Stromal cell of bone marrow (primary cell): ENCODE data around the gene MRTFB.

Source experiments
- DNase-seq: peaks from one replicate; pipeline ENCODE4 v3.0.0-alpha.2; 2012; ENCODE audit warnings: low read depth

MRTFB gene

DNA sequence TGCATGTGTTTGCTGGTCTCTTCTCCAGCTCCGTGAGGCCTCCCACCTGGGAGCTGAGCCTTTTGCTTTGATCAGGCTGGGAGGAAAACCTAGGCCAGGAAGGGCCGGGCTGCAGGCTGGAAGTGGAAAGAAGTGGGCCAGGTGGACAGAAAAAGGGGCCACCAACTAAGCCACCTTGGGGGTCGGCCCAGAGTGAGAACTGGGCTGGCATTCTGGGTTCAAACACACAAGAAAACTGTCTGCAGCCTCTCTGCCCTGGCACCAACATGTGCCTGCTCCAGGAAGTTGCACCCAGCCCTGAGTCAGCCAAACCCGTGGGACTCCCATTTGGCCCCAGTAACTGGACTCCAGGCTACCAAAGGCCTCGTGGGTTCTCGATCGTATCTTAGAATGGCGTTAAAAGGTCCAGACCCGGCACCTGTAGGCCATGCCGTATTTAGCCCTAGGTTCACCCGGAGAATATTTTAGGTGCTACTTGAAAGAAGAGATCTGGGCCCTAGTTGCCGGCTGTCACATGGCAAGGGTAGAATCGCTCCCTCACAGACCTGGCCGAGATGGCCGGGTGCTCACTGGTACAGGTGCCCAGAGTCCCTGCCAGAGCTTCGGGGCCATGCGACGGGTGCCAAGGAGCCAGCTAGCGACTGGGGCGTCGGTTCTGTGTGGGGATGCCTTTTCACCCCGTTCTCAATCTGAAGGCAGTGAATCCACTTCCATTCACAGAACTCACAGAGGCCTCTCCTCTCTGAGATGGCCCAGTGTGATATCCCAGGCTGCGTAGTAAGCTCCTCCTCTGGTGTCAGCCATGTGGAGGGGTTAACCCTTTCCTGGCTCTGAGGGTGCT lies 236.6 kb downstream of the MRTFB start:
- DNase-seq: peak; percentile 56

DNA sequence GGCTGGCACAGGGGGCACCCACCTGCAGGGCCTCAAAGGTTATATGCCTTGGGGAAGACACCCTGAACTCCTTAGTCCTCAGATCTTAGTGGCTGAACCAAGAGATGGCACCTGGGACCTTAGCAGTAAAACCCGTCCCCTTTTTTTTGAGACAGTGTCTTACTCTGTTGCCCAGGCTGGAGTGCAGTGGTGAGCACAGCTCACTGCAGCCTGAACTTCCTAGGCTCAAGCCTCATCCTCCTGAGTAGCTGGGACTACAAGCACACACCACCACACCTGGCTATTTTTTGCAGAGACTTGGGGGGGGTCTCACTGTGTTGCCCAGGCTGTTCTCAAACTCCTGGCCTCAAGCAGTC lies 237.2 kb downstream of the MRTFB start:
- no peak for DNase-seq

DNA sequence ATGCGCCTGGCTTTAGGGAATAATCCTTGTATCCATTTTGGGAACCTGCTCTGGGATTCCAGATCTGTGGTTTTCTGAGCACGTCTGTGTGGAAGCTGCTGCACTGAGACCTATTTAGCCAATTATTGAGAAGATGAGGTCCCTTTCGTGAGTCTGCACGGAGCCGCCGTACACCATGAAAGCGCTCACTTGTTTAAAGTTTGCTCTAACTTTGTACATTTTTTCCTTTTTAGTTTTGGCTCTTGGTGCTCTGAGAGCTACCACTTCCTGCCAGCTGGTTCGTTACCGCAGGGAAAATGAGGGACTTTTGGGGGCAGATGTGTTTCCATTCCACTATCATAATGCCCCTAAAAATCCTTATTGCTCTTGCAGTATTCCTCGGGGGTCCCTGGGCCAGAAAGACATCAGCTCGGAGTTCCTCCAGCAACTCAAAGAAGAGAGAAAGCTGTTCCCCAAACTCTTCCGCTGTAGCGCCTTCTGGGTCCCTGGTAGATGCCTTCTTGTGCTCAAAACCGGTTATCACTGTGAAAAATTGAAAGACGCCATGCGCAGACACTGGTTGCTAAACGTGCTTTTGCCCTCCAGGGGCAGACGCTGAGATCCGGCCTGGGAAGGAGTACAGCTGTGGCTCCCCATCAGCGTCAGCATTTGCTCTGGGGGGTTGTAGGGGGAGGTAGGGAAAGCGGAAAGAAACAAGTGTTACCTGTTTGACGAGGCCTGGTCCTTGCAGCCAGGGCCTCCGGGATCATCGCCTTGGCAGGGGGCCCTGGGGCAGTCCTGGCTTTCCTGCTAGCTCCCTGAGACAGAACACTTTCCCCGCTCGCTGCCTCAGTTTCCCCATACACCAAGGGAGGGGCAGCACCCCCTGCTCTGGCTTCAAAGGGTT lies 238.1 kb downstream of the MRTFB start:
- no peak for DNase-seq

DNA sequence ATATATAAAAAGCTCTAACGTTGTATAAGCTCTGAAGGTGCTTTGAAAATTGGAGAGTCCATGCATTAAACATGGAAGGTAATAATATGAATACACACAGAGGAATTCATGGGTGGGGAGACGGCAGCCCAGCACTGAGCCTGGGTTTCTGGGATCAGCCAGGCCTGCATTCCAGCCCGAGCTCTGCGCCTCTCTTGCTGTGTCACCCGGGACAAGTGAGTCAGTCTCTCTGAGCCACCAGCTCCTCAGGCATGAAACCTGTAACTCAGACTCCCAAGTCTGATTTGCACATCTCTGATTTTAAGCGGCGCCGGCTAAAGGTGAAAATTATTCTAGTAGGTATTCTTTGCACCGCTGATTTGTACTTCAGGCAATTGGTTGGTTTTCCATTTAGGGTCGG lies 238.8 kb downstream of the MRTFB start:
- DNase-seq: no peak

DNA sequence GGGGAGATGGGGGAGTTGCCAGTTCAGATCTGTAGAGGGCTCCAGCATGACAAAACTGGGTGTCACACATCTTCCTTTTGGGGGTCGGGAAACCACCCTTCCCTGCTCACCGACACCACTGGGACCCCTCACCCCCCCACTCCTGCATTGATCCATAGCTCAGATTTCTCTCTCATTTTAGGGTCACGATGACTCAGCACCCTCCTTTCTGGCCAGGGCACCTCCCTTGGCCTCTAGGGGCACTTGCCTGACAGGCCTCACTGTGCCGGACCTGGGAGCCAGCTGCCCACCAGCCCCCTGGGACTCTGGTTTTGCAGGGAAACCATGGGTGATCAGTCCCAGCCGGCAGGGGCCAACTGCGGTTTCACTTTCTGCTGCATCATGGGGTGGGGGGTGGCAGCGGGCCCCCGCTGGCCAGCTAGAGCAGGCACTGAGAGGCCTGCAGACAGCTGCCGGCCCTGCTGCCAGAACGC lies 239.4 kb downstream of the MRTFB start:
- DNase-seq: no peak

DNA sequence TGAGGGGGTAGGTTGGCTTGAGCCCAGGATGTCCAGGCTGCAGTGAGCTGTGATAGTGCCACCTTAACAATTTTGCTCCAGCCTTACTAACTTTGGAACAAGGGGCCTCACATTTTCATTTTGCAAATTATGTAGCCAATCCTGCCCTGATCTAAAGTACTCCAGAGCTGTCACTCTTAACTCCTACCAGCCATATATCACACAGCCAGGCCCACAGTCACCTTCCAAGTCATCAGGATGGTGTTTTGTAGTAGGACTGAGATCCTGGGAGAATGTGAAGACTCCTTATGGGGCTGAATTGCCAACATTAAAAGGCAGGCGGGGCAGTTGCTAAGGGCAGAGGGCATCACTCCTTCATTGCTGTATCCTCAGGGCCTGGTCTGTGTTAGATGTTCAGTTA lies 243.0 kb downstream of the MRTFB start:
- no peak for DNase-seq

DNA sequence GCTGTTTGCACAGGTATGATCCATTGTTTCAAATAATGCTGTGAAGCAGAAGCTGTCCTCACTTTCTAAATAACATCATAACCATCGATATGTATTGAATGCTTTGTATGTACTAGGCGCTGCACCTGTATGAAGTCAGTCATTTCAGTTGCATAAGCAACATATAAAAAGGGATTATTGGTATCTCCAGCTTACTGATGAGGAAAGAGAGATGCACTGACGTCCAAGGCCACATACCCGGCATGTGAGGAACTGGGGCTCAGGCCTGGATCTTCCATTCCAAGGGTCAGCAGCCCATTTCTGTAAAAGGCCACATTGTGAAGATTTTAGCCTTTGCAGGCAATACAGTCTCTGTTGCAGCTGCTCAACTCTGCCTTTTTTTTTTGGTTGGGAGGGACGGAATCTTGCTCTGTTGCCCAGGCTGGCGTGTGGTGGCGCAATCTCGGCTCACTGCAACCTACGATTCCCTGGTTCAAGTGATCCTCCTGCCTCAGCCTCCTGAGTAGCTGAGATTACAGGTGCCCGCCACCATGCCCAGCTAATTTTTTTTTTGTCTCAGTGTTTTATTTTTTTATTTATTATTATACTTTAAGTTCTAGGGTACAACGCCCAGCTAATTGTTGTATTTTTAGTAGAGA lies 244.7 kb downstream of the MRTFB start:
- DNase-seq: no peak
